Measurements from ENCODE around the gene RBM26. TPM values are rescaled to one million over a fixed set of nuclear protein-coding genes. Genes with fewer than 3 reads are reported as not detected.

Gene RBM26
- total and polyA plus RNA-seq, 2 experiments from 2014 or later = 19.3 to 45.9 TPM

DNA sequence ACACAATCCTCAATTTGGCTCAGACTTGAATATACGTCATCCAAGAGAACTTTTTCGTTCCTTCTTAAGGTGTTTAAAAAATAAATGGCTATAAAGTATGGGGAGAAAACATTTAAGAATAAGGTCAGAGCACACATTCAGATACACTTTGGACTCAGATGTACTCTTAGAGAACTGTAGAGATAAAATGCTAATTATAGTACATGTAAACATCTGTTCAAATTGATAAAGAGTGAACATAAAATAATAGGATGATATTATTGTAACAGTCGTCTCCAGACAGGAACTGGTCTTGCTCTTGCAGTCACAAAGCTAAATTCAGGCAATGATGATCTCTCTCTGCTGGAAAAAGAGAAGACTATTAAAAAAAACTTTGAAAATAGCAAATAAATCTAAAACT lies 91.4 kb downstream of the RBM26 start:
- no peaks in the 10 kb centered on the region for H4K20me1 ChIP-seq (ENCODE audit: insufficient read depth, poor library complexity, severe bottlenecking)

DNA sequence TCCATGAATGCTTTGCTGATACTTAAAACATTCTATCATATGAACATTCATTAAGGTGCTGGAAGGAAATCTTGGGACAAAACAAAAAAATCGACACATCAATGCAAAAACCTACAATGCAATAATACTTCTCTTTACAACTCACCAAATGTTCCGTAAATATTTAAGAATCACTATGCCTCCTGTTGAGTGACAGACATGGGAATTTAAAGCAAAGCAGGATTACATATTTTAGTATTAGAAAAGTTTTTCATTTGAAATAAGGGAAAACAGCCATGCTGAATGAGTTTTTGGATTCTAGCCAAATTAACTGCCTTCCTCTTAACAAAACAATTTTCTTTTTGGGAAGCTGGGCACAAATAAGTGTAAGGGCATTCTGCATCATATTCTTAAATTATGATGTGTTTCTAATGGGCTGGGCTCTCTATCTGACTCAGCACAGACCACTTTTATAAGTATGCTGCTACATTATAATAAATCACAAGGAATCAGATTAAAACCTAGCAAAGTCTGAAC lies 93.7 kb downstream of the RBM26 start:
- 90% methylated on average over 2 of the region's 2 CpGs for WGBS (ENCODE audit: low lambda C conversion rate, missing lambda C conversion rate)
- Histone ChIP-seq H3K4me2 (no peak overlapping the region), H3K4me3 (no peak overlapping the region), H2AFZ (no peak overlapping the region), H3K79me2 (no peaks in the 10 kb centered on the region), H3K4me1 (ENCODE audit: insufficient read depth) (no peaks in the 10 kb centered on the region), H3K27ac (peak overlapping the region; percentile 12), H3K9me2 (replicated peaks; ENCODE audit: insufficient read depth) (no peaks in the 10 kb centered on the region), H3K9me3 (ENCODE audit: low read depth) (no peaks in the 10 kb centered on the region), H3K27me3 (no peaks in the 10 kb centered on the region), H4K20me1 (ENCODE audit: insufficient read depth, poor library complexity, severe bottlenecking) (no peaks in the 10 kb centered on the region), H3K36me3 (replicated peaks; ENCODE audit: insufficient read depth, low read depth) (no peaks in the 10 kb centered on the region)
- TF ChIP-seq EZH2phosphoT487 (IDR thresholded peaks at IDR 0.05; ENCODE audit: low read depth, severe bottlenecking, unreplicated experiment) (no peak), EZH2 (IDR thresholded peaks at IDR 0.05; ENCODE audit: borderline replicate concordance) (no peak)
- TF ChIP-seq, protein P1, sequence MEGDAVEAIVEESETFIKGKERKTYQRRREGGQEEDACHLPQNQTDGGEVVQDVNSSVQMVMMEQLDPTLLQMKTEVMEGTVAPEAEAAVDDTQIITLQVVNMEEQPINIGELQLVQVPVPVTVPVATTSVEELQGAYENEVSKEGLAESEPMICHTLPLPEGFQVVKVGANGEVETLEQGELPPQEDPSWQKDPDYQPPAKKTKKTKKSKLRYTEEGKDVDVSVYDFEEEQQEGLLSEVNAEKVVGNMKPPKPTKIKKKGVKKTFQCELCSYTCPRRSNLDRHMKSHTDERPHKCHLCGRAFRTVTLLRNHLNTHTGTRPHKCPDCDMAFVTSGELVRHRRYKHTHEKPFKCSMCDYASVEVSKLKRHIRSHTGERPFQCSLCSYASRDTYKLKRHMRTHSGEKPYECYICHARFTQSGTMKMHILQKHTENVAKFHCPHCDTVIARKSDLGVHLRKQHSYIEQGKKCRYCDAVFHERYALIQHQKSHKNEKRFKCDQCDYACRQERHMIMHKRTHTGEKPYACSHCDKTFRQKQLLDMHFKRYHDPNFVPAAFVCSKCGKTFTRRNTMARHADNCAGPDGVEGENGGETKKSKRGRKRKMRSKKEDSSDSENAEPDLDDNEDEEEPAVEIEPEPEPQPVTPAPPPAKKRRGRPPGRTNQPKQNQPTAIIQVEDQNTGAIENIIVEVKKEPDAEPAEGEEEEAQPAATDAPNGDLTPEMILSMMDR (IDR thresholded peaks at IDR 0.05; ENCODE audit: poor library complexity) = no peak
- no peak for DNase-seq (ENCODE audit: low spot score)

More for the DNA sequence above, 91.4 kb downstream of the RBM26 start:
- DNase-seq (ENCODE audit: low spot score) = no peak
- TF ChIP-seq EZH2phosphoT487 (IDR thresholded peaks at IDR 0.05; ENCODE audit: low read depth, severe bottlenecking, unreplicated experiment) (no peak), EZH2 (IDR thresholded peaks at IDR 0.05; ENCODE audit: borderline replicate concordance) (no peak)
- TF ChIP-seq, protein P1 (IDR thresholded peaks at IDR 0.05; ENCODE audit: poor library complexity) = no peak
- Histone ChIP-seq H3K27ac (no peak overlapping the region), H3K4me3 (no peak overlapping the region), H2AFZ (no peak overlapping the region), H3K79me2 (no peaks in the 10 kb centered on the region), H3K36me3 (replicated peaks; ENCODE audit: insufficient read depth, low read depth) (no peaks in the 10 kb centered on the region), H3K4me2 (no peak overlapping the region), H3K4me1 (ENCODE audit: insufficient read depth) (no peaks in the 10 kb centered on the region), H3K27me3 (no peaks in the 10 kb centered on the region), H3K9me2 (replicated peaks; ENCODE audit: insufficient read depth) (no peaks in the 10 kb centered on the region), H3K9me3 (ENCODE audit: low read depth) (no peaks in the 10 kb centered on the region)
- 78% methylated on average over 3 of the region's 3 CpGs for WGBS (ENCODE audit: low lambda C conversion rate, missing lambda C conversion rate)

DNA sequence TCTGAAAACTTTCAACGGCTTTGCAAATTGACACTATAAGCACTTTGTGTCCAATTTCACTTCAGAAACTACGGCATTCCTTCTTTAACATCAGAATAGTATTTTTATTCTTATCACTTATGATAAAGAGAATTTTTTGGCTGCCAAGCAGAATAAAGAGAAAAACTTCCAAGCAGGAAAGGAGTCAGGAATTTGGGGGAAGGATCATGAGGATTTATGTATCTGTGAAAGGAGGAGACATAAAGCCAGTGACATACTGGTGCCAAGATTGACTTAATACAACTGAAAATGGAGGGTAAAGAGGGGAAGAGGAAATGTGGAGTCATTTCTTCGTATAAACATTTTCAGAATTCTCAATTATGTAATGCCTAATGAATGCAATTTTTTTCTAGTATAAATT lies 94.7 kb downstream of the RBM26 start:
- Histone ChIP-seq H3K27ac (peak overlapping the region; percentile 14), H2AFZ (no peak overlapping the region), H3K4me2 (no peak overlapping the region), H3K4me1 (ENCODE audit: insufficient read depth) (no peaks in the 10 kb centered on the region), H3K36me3 (replicated peaks; ENCODE audit: insufficient read depth, low read depth) (no peaks in the 10 kb centered on the region), H3K79me2 (no peaks in the 10 kb centered on the region), H4K20me1 (ENCODE audit: insufficient read depth, poor library complexity, severe bottlenecking) (no peaks in the 10 kb centered on the region), H3K27me3 (no peaks in the 10 kb centered on the region), H3K4me3 (no peak overlapping the region), H3K9me2 (replicated peaks; ENCODE audit: insufficient read depth) (no peaks in the 10 kb centered on the region), H3K9me3 (ENCODE audit: low read depth) (no peaks in the 10 kb centered on the region)
- DNase-seq (ENCODE audit: low spot score) = no peak
- 79% methylated on average over 3 of the region's 3 CpGs for WGBS (ENCODE audit: low lambda C conversion rate, missing lambda C conversion rate)
- TF ChIP-seq, protein P1 (IDR thresholded peaks at IDR 0.05; ENCODE audit: poor library complexity) = no peak
- TF ChIP-seq EZH2phosphoT487 (IDR thresholded peaks at IDR 0.05; ENCODE audit: low read depth, severe bottlenecking, unreplicated experiment) (no peak), EZH2 (IDR thresholded peaks at IDR 0.05; ENCODE audit: borderline replicate concordance) (no peak)
